Measurements from ENCODE around the gene HIVEP2. TPM values are rescaled to one million over a fixed set of nuclear protein-coding genes. Genes with fewer than 3 reads are reported as not detected.

HIVEP2 gene
- total RNA-seq, 1 experiment from 2014 or later, result 4.2 TPM

DNA sequence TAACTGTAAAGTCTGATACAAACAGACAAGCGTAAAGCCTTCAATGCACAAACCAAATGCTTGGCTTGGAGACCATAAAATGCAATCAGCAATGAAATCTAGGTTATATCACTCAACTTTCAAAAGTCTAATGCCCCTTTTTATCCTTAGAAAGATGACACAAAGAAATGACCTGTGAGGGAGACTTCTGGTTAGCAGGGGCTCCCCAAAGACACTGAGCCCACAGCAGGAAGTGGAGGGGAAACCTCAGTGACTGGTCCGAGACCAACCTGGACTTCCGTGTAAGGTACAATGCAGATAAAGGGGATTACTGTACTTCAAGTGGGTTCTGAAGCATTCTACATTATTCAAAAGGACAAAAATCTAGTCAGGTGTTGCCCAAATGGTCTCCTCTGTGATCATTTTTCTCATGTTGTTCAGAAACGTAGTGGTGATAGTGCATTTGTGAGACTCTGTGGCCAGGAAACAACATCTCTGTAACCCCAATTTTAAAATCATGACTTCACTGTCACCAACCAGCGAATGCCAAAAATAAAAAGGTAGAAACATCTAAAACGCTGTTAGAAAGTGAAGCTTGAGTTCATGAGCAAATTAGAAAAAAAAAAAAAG, 88.2 kb downstream of the HIVEP2 start:
- no peak for TF ChIP-seq CTCF (conservative IDR thresholded peaks at IDR 0.05)
- Histone ChIP-seq H2BK20ac (ENCODE audit: low read depth, low read length, poor library complexity, severe bottlenecking) (no peak overlapping the region), H3K9ac (ENCODE audit: extremely low read depth, insufficient read length, low read length) (no peak overlapping the region), H3K27me3 (ENCODE audit: insufficient read depth, low read length) (no peaks in the 10 kb centered on the region), H2AK5ac (ENCODE audit: insufficient read length, low read length) (no peak overlapping the region), H3K9me3 (ENCODE audit: control insufficient read depth, low read depth, low read length) (no peaks in the 10 kb centered on the region), H3K23me2 (ENCODE audit: insufficient read length, low read depth, low read length, poor library complexity, severe bottlenecking) (no peaks in the 10 kb centered on the region), H3K4me1 (ENCODE audit: insufficient read depth, low read length) (peaks cover 8% of the 10 kb centered on the region), H3K4me2 (ENCODE audit: insufficient read depth, insufficient read length, low read length) (no peak overlapping the region), H2BK12ac (ENCODE audit: insufficient read length, low read depth, low read length) (no peak overlapping the region), H3K23ac (ENCODE audit: insufficient read length, low read depth, low read length) (no peak overlapping the region), H3K4ac (ENCODE audit: low read depth, low read length) (no peak overlapping the region), H3K79me1 (ENCODE audit: insufficient read depth, low read depth, low read length, poor library complexity, severe bottlenecking) (no peaks in the 10 kb centered on the region), H4K20me1 (ENCODE audit: control insufficient read depth, insufficient read depth, insufficient read length) (no peaks in the 10 kb centered on the region), H3K56ac (ENCODE audit: insufficient read length, low read depth, low read length) (no peak overlapping the region), H2BK5ac (ENCODE audit: insufficient read length, low read length) (no peak overlapping the region), H2BK120ac (ENCODE audit: low read depth, low read length, poor library complexity, severe bottlenecking) (no peak overlapping the region), H3K79me2 (ENCODE audit: insufficient read depth, low read length) (no peaks in the 10 kb centered on the region), H3K27ac (ENCODE audit: insufficient read length, low read depth, low read length) (no peak overlapping the region), H4K5ac (ENCODE audit: insufficient read length, low read depth, low read length) (no peak overlapping the region), H2BK15ac (ENCODE audit: low read depth, low read length) (no peak overlapping the region), H4K91ac (ENCODE audit: insufficient read length, low read depth, low read length) (no peak overlapping the region), H3T11ph (ENCODE audit: low read length) (no peak overlapping the region), H3K18ac (ENCODE audit: insufficient read length, low read depth, low read length) (no peak overlapping the region), H2AFZ (ENCODE audit: low read length) (no peak overlapping the region), H3K14ac (ENCODE audit: insufficient read depth, low read length) (no peak overlapping the region), H4K8ac (replicated peaks; ENCODE audit: insufficient read length, low read depth, low read length) (no peak overlapping the region)
- no CpG with 5 or more reads among the region's 6 CpGs for WGBS (ENCODE audit: extremely low coverage, insufficient read length, low lambda C conversion rate)
- no peaks in the 10 kb centered on the region for H3K27me3 Mint-ChIP-seq (ENCODE audit: low read depth)
- peaks cover 3 to 10% (median 8%) of the 10 kb centered on the region in 3 experiments; a peak in 5 of 7 replicates for H3K36me3 Mint-ChIP-seq (ENCODE audit: insufficient read depth in 1 of 3, low read depth in 3 of 3)
- H3K4me1 Mint-ChIP-seq, result peaks cover 45 to 47% of the 10 kb centered on the region in 2 experiments
- H3K9me3 Mint-ChIP-seq, result peaks cover 0 to 3% of the 10 kb centered on the region in 2 experiments; a peak in 2 of 5 replicates
- peak overlapping the region in 2 of 3 experiments; percentile 53 to 80; a peak in 2 of 7 replicates for H3K27ac Mint-ChIP-seq
- no peak for DNase-seq
- no peak overlapping the region for H3K4me3 Mint-ChIP-seq
